Measurements from ENCODE around the gene VEPH1. TPM values are rescaled to one million over a fixed set of nuclear protein-coding genes. Genes with fewer than 3 reads are reported as not detected.
A peak's percentile ranks its signal among the peaks of the same experiment; 100 is the strongest.

The VEPH1 gene
- total RNA-seq, 1 experiment from 2014 or later = not detected

- DNase-seq (ENCODE audit: low spot score) = no peak
These were observed 73.5 kb downstream of the VEPH1 start for GRCh38 chr3:157429708-157430107.

GRCh38 chr3:157428853-157429252 lies 74.4 kb downstream of the VEPH1 start:
- DNase-seq (ENCODE audit: low spot score) = no peak

- DNase-seq (ENCODE audit: low spot score) = no peak
These were observed 75.3 kb downstream of the VEPH1 start for GRCh38 chr3:157427901-157428300.

GRCh38 chr3:157423337-157423736 lies 79.9 kb downstream of the VEPH1 start:
- no peak for DNase-seq (ENCODE audit: low spot score)

- DNase-seq (ENCODE audit: low spot score) = no peak
These were observed 82.5 kb downstream of the VEPH1 start for GRCh38 chr3:157420606-157421130.

- no peak for DNase-seq (ENCODE audit: low spot score)
These were observed 85.1 kb downstream of the VEPH1 start for GRCh38 chr3:157418104-157418503.

GRCh38 chr3:157417247-157417646 lies 86.0 kb downstream of the VEPH1 start:
- DNase-seq (ENCODE audit: low spot score) = no peak

GRCh38 chr3:157416347-157417087 lies 86.7 kb downstream of the VEPH1 start:
- no peak for DNase-seq (ENCODE audit: low spot score)

GRCh38 chr3:157414861-157415260 lies 88.4 kb downstream of the VEPH1 start:
- DNase-seq (ENCODE audit: low spot score) = no peak

GRCh38 chr3:157412323-157412855 lies 90.8 kb downstream of the VEPH1 start:
- DNase-seq (ENCODE audit: low spot score) = no peak

GRCh38 chr3:157410945-157411344 lies 92.3 kb downstream of the VEPH1 start:
- DNase-seq (ENCODE audit: low spot score) = no peak

- DNase-seq (ENCODE audit: low spot score) = no peak
These were observed 93.7 kb downstream of the VEPH1 start for GRCh38 chr3:157409516-157409915.

- DNase-seq (ENCODE audit: low spot score) = peak; percentile 6
These were observed 94.6 kb downstream of the VEPH1 start for GRCh38 chr3:157408499-157409149.

GRCh38 chr3:157407769-157408168 lies 95.4 kb downstream of the VEPH1 start:
- no peak for DNase-seq (ENCODE audit: low spot score)

- no peak for DNase-seq (ENCODE audit: low spot score)
These were observed 96.8 kb downstream of the VEPH1 start for GRCh38 chr3:157406394-157406793.

- no peak for DNase-seq (ENCODE audit: low spot score)
These were observed 97.8 kb downstream of the VEPH1 start for GRCh38 chr3:157405457-157405856.

- DNase-seq (ENCODE audit: low spot score) = no peak
These were observed 98.8 kb downstream of the VEPH1 start for GRCh38 chr3:157404381-157404780.

- no peak for DNase-seq (ENCODE audit: low spot score)
These were observed 104.6 kb downstream of the VEPH1 start for GRCh38 chr3:157398598-157398997.

- no peak for DNase-seq (ENCODE audit: low spot score)
These were observed 108.8 kb downstream of the VEPH1 start for GRCh38 chr3:157394411-157394810.

GRCh38 chr3:157393113-157393512 lies 110.1 kb downstream of the VEPH1 start:
- no peak for DNase-seq (ENCODE audit: low spot score)

GRCh38 chr3:157392104-157392503 lies 111.1 kb downstream of the VEPH1 start:
- DNase-seq (ENCODE audit: low spot score) = no peak

GRCh38 chr3:157390713-157391515 lies 112.3 kb downstream of the VEPH1 start:
- no peak for DNase-seq (ENCODE audit: low spot score)
